Parathyroid adenoma (tissue), 2 donors: ENCODE data around the gene RAD54L.

Experiments
- H2AFZ ChIP-seq: fragments of 300-600 bp; sonication (generic); one replicate; pipeline ENCODE4 v1.7.0; 2017; ENCODE audit warnings: antibody characterized with exemption, mild to moderate bottlenecking
- H3K27ac ChIP-seq: fragments of 300-600 bp; sonication (generic); one replicate; pipeline ENCODE4 v1.7.0; 2017
- H3K27me3 ChIP-seq: fragments of 300-600 bp; sonication (generic); one replicate; pipeline ENCODE4 v1.7.0; 2017; ENCODE audit warnings: low read length; ENCODE audit not compliant: control insufficient read depth, insufficient read depth
- H3K36me3 ChIP-seq: fragments of 300-600 bp; sonication (generic); one replicate; pipeline ENCODE4 v1.7.0; 2017; ENCODE audit warnings: low read length; ENCODE audit not compliant: control insufficient read depth, insufficient read depth
- H3K4me1 ChIP-seq: fragments of 300-600 bp; sonication (generic); one replicate; pipeline ENCODE4 v1.7.0; 2017; ENCODE audit warnings: control low read depth
- H3K4me2 ChIP-seq: fragments of 300-600 bp; sonication (generic); one replicate; pipeline ENCODE4 v1.7.0; 2017; ENCODE audit warnings: low read length
- H3K4me3 ChIP-seq: fragments of 300-600 bp; sonication (generic); one replicate; pipeline ENCODE4 v1.7.0; 2017; ENCODE audit warnings: low read depth, low read length
- H3K79me2 ChIP-seq: fragments of 300-600 bp; sonication (generic); one replicate; pipeline ENCODE4 v1.7.0; 2017; ENCODE audit warnings: control low read depth
- H3K9ac ChIP-seq: fragments of 300-600 bp; sonication (generic); one replicate; pipeline ENCODE4 v1.7.0; 2017; ENCODE audit warnings: mild to moderate bottlenecking
- H3K9me3 ChIP-seq: fragments of 300-600 bp; sonication (generic); one replicate; pipeline ENCODE4 v1.7.0; 2017; ENCODE audit warnings: low read length; ENCODE audit not compliant: control insufficient read depth
- TF ChIP-seq, protein P1 (sequence below): fragments of 300-600 bp; sonication (generic); IDR thresholded peaks from one replicate; pipeline ENCODE4 v1.7.0; 2017; ENCODE audit warnings: antibody characterized with exemption, mild to moderate bottlenecking
- donor health status: primary hyperparathyroidism.

The RAD54L gene

DNA sequence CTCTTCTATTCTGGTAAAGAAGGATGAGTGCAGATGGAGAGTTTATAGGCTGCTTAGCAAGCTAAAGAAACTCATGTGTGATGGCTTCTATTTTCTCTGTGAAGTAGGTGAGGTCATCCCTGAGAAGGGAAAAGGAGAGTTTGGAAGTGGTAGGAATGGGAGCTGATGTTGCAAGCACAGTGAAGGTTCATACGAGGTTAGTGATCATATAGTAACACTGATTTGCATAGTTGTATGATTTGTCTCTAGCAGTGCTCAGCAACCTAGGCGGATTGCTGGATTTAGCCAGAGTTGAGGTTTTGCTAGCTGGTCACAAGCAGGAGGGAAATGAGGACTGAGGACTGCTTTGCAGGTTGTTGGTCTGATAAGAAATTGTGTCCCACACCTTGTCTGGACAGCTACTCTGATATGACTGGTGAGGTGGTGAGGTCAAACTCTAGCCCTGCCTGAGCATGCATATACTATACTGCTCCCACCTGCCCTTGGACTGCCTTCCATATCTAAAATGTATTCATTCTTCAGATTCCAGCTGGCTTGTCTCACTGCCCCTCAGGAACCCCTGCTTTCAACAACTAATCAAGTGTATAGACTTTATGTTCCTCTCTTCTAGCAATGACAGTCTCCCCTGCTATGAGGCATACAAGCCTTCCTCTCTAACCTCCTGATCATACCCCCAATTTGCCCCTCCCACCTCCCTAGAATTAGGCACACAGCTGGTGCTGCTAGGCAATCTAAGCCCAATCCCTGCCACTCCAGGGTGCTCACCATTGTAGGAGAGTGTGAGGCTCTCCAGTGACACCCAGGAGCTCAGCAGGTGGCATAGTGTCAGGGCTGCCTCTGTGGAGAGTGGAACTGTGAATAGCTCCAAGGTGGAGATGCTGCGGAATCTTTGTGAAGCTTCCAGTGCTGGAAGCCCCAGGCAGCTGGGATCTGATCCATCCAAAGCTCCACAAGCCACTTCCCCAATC, 37.3 kb downstream of the RAD54L start:
- Histone ChIP-seq H3K27me3 (no peaks in the 10 kb centered on the region), H3K4me1 (no peaks in the 10 kb centered on the region), H3K4me2 (no peak overlapping the region), H3K9ac (no peak overlapping the region), H3K27ac (no peak overlapping the region), H2AFZ (no peak overlapping the region), H3K9me3 (no peaks in the 10 kb centered on the region), H3K79me2 (no peaks in the 10 kb centered on the region), H3K36me3 (no peaks in the 10 kb centered on the region), H3K4me3 (no peak overlapping the region)
- TF ChIP-seq, protein P1, sequence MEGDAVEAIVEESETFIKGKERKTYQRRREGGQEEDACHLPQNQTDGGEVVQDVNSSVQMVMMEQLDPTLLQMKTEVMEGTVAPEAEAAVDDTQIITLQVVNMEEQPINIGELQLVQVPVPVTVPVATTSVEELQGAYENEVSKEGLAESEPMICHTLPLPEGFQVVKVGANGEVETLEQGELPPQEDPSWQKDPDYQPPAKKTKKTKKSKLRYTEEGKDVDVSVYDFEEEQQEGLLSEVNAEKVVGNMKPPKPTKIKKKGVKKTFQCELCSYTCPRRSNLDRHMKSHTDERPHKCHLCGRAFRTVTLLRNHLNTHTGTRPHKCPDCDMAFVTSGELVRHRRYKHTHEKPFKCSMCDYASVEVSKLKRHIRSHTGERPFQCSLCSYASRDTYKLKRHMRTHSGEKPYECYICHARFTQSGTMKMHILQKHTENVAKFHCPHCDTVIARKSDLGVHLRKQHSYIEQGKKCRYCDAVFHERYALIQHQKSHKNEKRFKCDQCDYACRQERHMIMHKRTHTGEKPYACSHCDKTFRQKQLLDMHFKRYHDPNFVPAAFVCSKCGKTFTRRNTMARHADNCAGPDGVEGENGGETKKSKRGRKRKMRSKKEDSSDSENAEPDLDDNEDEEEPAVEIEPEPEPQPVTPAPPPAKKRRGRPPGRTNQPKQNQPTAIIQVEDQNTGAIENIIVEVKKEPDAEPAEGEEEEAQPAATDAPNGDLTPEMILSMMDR = no peak

DNA sequence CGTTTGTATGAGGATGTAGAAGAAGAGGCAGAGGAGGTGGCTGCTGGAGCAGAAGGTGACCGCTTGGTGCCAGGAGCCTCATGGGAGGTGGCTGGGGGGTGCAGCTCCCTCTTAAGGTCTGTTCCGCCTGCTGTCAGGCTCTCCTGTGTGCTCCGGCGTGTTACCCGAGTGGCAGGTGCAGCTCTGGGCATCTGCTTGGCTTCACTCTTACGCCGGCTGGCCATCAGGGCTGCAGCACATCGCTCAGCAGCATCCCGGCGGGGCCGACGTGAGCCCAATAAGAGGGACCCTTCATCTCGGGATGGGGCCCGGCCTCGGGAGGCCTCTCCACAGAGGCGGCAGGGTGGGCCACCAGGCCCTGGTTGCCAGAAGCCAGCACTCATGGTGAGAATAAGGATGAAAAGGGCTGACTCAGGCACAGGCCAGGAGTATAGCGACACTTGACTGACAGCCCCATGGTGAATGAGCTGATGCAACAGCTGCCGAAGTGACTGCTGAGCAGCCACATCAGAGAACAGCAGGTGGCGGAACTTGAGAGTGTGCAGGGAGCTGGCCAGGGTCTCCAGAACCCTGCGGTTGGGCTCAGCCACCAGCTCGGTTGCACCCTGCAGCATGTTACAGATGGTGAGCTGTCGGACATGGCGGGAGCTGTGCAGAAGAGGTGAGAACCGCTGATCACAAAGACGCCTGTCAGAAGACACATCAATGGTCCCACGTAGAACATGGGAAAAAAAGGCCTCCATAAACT, 38.3 kb downstream of the RAD54L start:
- Histone ChIP-seq H3K9me3 (no peaks in the 10 kb centered on the region), H3K4me1 (no peaks in the 10 kb centered on the region), H3K4me2 (no peak overlapping the region), H3K36me3 (no peaks in the 10 kb centered on the region), H3K9ac (no peak overlapping the region), H3K27me3 (no peaks in the 10 kb centered on the region), H2AFZ (no peak overlapping the region), H3K27ac (no peak overlapping the region), H3K4me3 (no peak overlapping the region), H3K79me2 (no peaks in the 10 kb centered on the region)
- TF ChIP-seq, protein P1 = no peak

DNA sequence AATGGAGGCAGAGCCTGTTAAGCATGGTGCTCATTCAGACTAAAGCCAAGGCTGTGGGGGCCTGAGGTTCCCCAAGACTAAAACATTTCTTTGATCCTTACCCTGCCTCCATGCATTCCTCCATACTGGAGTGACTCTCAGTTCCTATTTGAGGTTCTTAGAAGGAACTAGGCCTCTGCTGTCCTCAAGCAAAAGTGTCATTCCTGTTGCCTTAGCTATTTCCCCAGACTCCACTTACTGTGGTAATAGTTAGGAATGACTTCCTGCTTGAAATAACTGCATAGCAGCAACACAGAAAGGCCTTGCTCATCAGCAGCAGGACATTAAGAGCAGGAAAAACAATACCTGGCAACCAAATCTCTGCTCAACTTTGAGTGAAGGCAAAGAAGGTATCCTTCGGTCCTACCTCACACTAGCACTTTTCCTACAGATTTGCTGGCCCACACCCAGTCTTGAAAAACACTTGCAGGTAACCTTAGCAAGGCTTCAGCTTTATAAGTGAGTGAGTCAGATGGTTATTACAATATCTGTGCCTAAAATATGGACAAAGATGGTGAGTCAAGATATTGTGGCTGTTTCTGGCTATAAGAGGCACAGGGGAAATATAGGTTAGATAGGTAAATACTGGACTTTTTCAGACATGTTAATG, 41.0 kb downstream of the RAD54L start:
- TF ChIP-seq, protein P1 = no peak
- H3K27ac ChIP-seq = no peak overlapping the region
- H3K4me2 ChIP-seq = no peak overlapping the region

DNA sequence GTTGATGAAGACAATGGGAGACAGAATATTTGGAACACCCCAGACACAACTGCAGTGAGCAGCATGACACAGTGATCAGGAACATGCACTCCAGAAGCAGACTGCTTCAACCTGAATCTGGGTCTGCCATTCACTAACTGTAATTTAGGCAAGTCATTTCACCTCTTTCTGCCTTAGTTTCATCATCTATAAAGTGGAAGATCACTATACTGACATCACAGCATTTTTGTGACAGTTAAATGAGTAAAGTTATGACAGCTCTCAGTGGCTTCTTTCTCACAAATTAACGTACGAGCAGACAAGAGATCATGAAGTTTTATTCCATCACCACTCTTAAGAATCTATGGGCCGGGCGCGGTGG, 41.6 kb downstream of the RAD54L start:
- H2AFZ ChIP-seq = no peak overlapping the region
- H3K4me2 ChIP-seq = no peak overlapping the region
- no peak overlapping the region for H3K27ac ChIP-seq
- H3K4me1 ChIP-seq = no peaks in the 10 kb centered on the region
- TF ChIP-seq, protein P1 = no peak
- H3K36me3 ChIP-seq = no peaks in the 10 kb centered on the region
- H3K9me3 ChIP-seq = no peaks in the 10 kb centered on the region
- H3K9ac ChIP-seq = no peak overlapping the region
- no peak overlapping the region for H3K4me3 ChIP-seq
- H3K27me3 ChIP-seq = no peaks in the 10 kb centered on the region
- H3K79me2 ChIP-seq = no peaks in the 10 kb centered on the region

More for the DNA sequence above, 41.0 kb downstream of the RAD54L start:
- Histone ChIP-seq H3K9ac (no peak overlapping the region), H3K27me3 (no peaks in the 10 kb centered on the region), H3K4me3 (no peak overlapping the region), H3K79me2 (no peaks in the 10 kb centered on the region), H3K4me1 (no peaks in the 10 kb centered on the region), H3K9me3 (no peaks in the 10 kb centered on the region), H2AFZ (no peak overlapping the region), H3K36me3 (no peaks in the 10 kb centered on the region)
